ENCODE results near the gene SMARCAL1. TPM values are rescaled to one million over a fixed set of nuclear protein-coding genes. Genes with fewer than 3 reads are reported as not detected.

Gene SMARCAL1
- total RNA-seq, 1 donor from 2014 or later: 7.4 TPM

DNA sequence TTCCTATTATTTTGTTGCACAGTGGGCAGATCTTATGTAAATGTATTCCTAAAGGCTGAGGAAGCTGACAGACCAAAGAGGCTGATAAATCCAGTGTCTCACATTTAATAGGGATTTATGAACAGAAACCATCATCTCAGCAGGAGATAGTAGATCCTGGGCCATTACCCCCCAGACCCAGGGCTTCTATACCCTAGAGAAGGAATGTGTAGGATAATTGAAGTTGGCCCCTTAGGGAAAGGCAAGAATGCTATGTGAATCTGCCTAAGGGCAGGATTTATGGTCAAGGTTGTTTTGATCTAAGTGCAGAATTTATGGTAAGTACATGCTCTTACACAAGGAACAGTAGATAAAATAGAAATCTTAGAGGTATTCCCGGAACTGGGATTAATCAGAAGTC is 115.3 kb downstream of the SMARCAL1 start:
- no peak for FAIRE-seq
- H3K36me3 ChIP-seq (ENCODE audit: control insufficient read depth, insufficient read depth, low read length): peaks cover 1% of the 10 kb centered on the region
- H3K27me3 ChIP-seq (ENCODE audit: control insufficient read depth, insufficient read depth, low read length): no peaks in the 10 kb centered on the region
- DNase-seq (ENCODE audit: low read depth): no peak
- no peak overlapping the region for H3K4me3 ChIP-seq (ENCODE audit: low read depth, low read length)
- TF ChIP-seq CTCF (IDR thresholded peaks at IDR 0.05; ENCODE audit: insufficient read depth, low read length, severe bottlenecking): no peak

DNA sequence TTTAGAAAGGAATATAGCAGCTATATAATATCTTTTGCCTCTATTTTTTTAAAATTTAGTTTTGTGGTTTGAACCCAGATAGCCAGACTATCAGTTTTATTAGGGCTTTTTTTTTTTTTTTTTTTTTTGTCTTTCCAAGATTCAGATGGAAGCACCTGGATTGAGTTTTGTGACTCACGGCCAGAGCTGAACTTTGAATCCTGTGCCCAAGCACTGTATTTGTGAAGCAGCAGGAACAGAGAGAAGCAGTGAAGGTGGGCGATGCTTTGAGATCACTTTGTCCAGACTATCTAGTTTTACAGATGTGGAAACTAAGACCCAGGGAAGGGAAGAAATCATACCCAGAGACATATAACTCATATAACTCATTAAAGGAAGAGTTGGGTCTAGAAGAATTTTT is 120.3 kb downstream of the SMARCAL1 start:
- TF ChIP-seq CTCF (IDR thresholded peaks at IDR 0.05; ENCODE audit: insufficient read depth, low read length, severe bottlenecking): no peak
- H3K27me3 ChIP-seq (ENCODE audit: control insufficient read depth, insufficient read depth, low read length): no peaks in the 10 kb centered on the region
- no peak overlapping the region for H3K4me3 ChIP-seq (ENCODE audit: low read depth, low read length)
- FAIRE-seq (no peak), DNase-seq (ENCODE audit: low read depth) (no peak)
- peaks cover 3% of the 10 kb centered on the region for H3K36me3 ChIP-seq (ENCODE audit: control insufficient read depth, insufficient read depth, low read length)

Other genes with a start within 250 kb of the SMARCAL1 start
- not detected in 2 replicates for gene MARCHF4, start 40.0 kb upstream of the SMARCAL1 start, total RNA-seq
- 2,461 and 3,525 TPM in 2 replicates for gene RPL37A, start 86.4 kb downstream of the SMARCAL1 start, total RNA-seq
- gene IGFBP2, start 220.9 kb downstream of the SMARCAL1 start, total RNA-seq: 41.1 and 329 TPM in 2 replicates